Measurements from ENCODE around the gene TRABD2B.

TRABD2B gene

DNA sequence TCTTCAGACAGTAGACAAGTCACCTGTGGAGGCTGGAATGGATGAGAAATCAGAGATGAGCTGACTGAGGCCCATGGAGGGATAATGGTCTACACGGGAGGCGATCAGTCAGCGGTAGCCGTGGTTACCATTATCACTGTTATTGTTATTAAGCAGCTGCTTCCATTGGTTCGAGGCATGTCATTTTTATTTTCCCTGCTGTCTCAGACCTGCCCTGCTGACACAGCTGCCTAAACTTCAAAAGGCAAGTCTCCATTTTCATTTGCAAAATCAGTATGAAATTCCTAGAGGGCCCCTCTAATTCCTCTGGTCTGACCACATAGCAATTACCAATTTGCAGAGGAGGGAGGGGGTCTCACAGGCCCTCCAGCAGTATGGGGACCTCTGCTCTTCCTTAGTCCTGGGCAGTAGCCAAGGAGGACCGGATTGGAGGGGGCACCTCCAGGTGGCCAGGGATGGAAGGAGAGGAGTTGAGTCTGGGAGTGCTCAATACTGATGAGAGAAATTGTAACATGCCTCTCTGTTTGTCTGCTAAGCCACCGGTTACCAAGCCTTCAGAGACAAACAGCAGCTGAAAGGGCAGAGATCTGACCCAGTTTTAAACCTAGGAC, 184.2 kb downstream of the TRABD2B start:
- no peaks in the 10 kb centered on the region for H3F3A ChIP-seq (ENCODE audit: control insufficient read depth, insufficient read depth)
- no peaks in the 10 kb centered on the region for H3K4me1 ChIP-seq (ENCODE audit: control insufficient read depth, low read length)
- H3K9me3 ChIP-seq (ENCODE audit: control insufficient read depth, insufficient read depth, low read length), result no peaks in the 10 kb centered on the region
- no peak overlapping the region for H3K4me3 ChIP-seq (ENCODE audit: low read length)
- TF ChIP-seq, protein P1, sequence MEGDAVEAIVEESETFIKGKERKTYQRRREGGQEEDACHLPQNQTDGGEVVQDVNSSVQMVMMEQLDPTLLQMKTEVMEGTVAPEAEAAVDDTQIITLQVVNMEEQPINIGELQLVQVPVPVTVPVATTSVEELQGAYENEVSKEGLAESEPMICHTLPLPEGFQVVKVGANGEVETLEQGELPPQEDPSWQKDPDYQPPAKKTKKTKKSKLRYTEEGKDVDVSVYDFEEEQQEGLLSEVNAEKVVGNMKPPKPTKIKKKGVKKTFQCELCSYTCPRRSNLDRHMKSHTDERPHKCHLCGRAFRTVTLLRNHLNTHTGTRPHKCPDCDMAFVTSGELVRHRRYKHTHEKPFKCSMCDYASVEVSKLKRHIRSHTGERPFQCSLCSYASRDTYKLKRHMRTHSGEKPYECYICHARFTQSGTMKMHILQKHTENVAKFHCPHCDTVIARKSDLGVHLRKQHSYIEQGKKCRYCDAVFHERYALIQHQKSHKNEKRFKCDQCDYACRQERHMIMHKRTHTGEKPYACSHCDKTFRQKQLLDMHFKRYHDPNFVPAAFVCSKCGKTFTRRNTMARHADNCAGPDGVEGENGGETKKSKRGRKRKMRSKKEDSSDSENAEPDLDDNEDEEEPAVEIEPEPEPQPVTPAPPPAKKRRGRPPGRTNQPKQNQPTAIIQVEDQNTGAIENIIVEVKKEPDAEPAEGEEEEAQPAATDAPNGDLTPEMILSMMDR (IDR thresholded peaks at IDR 0.05; ENCODE audit: low read depth, low read length, poor library complexity, severe bottlenecking), result no peak
- TF ChIP-seq EZH2phosphoT487 (IDR thresholded peaks at IDR 0.05; ENCODE audit: borderline replicate concordance, low read length), result no peak
- H4K20me1 ChIP-seq (ENCODE audit: control insufficient read depth, insufficient read depth, low read depth, low read length), result no peaks in the 10 kb centered on the region
- H3K4me2 ChIP-seq (ENCODE audit: low read length), result no peak overlapping the region
- H3K27ac ChIP-seq (ENCODE audit: low read depth, low read length), result no peak overlapping the region
- no peaks in the 10 kb centered on the region for H3K27me3 ChIP-seq (ENCODE audit: control insufficient read depth, low read length)
- H3K79me2 ChIP-seq (ENCODE audit: control insufficient read depth, low read length), result no peaks in the 10 kb centered on the region
- H3K9me2 ChIP-seq (replicated peaks; ENCODE audit: control insufficient read depth, low read length), result no peaks in the 10 kb centered on the region
- no peaks in the 10 kb centered on the region for H3K36me3 ChIP-seq (ENCODE audit: control insufficient read depth, low read length)

DNA sequence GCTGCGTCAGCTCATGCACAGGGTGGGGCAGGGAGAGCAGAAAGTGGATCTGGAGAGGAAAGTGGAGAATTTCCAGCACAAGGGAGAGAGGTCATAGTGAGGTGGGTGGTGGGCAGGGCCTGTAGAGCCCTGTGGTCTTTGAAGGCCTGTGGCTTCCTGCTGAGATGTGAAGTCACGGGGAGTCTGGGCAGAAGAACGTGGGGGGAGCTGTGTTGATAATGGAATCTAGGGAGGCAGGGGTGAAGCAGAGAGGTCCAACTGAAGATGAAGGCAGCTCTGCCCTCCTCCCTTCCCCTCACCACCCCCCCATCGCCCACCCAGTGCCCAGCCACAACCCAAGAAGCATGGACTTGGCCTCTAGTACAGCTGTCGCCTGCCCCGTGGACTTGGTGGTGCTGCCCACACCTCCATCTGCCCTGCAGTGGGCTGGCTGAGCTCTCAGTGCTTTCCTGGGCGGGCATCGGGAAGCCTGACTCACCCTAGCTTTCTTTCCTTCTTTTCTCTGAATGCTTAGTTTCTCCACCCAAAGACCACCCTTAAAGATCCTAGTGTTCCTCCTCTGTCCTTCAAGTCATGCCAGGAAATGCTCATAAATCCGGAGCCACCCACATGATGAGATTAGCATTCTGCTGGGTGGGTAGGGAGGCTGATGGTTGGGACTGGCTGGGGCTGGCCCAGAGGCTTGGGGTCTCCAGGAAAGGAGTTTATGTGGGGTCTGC, 186.1 kb downstream of the TRABD2B start:
- Histone ChIP-seq H3K4me1 (ENCODE audit: control insufficient read depth, low read length) (no peaks in the 10 kb centered on the region), H3K27me3 (ENCODE audit: control insufficient read depth, low read length) (no peaks in the 10 kb centered on the region), H4K20me1 (ENCODE audit: control insufficient read depth, insufficient read depth, low read depth, low read length) (no peaks in the 10 kb centered on the region), H3K79me2 (ENCODE audit: control insufficient read depth, low read length) (no peaks in the 10 kb centered on the region), H3K9me3 (ENCODE audit: control insufficient read depth, insufficient read depth, low read length) (no peaks in the 10 kb centered on the region), H3K4me2 (ENCODE audit: low read length) (no peak overlapping the region), H3K4me3 (ENCODE audit: low read length) (no peak overlapping the region), H3K27ac (ENCODE audit: low read depth, low read length) (no peak overlapping the region), H3F3A (ENCODE audit: control insufficient read depth, insufficient read depth) (no peaks in the 10 kb centered on the region), H3K9me2 (replicated peaks; ENCODE audit: control insufficient read depth, low read length) (no peaks in the 10 kb centered on the region), H3K36me3 (ENCODE audit: control insufficient read depth, low read length) (no peaks in the 10 kb centered on the region)
- TF ChIP-seq, protein P1 (IDR thresholded peaks at IDR 0.05; ENCODE audit: low read depth, low read length, poor library complexity, severe bottlenecking), result no peak
- no peak for TF ChIP-seq EZH2phosphoT487 (IDR thresholded peaks at IDR 0.05; ENCODE audit: borderline replicate concordance, low read length)

DNA sequence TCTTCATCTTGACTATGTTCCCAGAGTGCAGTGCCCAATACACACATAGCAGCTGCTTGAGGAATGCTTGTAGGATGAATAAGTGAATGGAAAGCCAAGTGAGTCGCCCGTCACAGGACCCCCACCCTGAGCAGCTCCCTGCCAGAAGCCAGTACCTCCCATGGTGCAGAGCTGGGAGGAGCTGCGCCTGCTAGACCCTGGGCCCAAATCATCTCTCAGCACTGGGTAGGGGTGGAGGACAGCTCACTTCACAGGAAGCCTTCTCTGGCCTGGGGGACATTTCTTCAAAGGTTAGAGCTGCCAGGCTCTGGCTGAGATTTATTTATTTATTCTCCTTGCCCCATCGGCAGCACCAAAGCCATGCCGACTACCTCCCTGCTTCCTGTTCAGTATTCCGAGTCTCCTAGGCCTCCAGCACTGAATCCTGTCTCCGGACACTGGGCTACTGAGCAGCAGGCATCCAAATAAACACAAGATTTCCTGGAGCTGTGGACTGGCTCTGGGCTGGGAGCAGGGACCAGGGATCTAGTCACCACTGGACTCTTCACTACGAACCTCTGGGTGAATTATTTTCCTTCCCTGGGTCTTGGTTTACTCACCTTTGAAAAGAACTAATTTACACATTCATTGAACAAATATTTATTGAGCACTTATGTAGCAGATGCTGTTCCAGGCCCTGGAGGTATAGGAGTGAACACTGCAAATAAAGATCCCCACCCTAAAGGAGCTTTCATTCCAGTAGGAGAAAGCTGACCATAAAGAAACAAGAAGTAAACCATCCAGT, 187.7 kb downstream of the TRABD2B start:
- H3K4me2 ChIP-seq (ENCODE audit: low read length), result no peak overlapping the region

More for the DNA sequence above, 187.7 kb downstream of the TRABD2B start:
- TF ChIP-seq EZH2phosphoT487 (IDR thresholded peaks at IDR 0.05; ENCODE audit: borderline replicate concordance, low read length), result no peak
- TF ChIP-seq, protein P1 (IDR thresholded peaks at IDR 0.05; ENCODE audit: low read depth, low read length, poor library complexity, severe bottlenecking), result no peak
- Histone ChIP-seq H3K9me3 (ENCODE audit: control insufficient read depth, insufficient read depth, low read length) (no peaks in the 10 kb centered on the region), H3F3A (ENCODE audit: control insufficient read depth, insufficient read depth) (no peaks in the 10 kb centered on the region), H3K36me3 (ENCODE audit: control insufficient read depth, low read length) (no peaks in the 10 kb centered on the region), H3K79me2 (ENCODE audit: control insufficient read depth, low read length) (no peaks in the 10 kb centered on the region), H3K27me3 (ENCODE audit: control insufficient read depth, low read length) (no peaks in the 10 kb centered on the region), H3K4me3 (ENCODE audit: low read length) (no peak overlapping the region), H3K27ac (ENCODE audit: low read depth, low read length) (no peak overlapping the region), H4K20me1 (ENCODE audit: control insufficient read depth, insufficient read depth, low read depth, low read length) (no peaks in the 10 kb centered on the region), H3K4me1 (ENCODE audit: control insufficient read depth, low read length) (no peaks in the 10 kb centered on the region), H3K9me2 (replicated peaks; ENCODE audit: control insufficient read depth, low read length) (no peaks in the 10 kb centered on the region)
